ENCODE measurements around the gene ZNF311.
"Not testable (repeated sequence)": the region's sequence is repeated elsewhere in the genome, so short reads cannot be mapped to it uniquely, and the experiment has no call there.

Gene ZNF311

GRCh38 chr6:28953585-28954258, 51.4 kb downstream of the ZNF311 start:
- no peak for DNase-seq (ENCODE audit: low read depth)

- DNase-seq (ENCODE audit: low read depth): no peak
Observed at GRCh38 chr6:28953039-28953584, 52.0 kb downstream of the ZNF311 start.

GRCh38 chr6:28949656-28950195, 55.4 kb downstream of the ZNF311 start:
- DNase-seq (ENCODE audit: low read depth): not testable (repeated sequence)

- no peak for DNase-seq (ENCODE audit: low read depth)
Observed at GRCh38 chr6:28948782-28949486, 56.2 kb downstream of the ZNF311 start.

GRCh38 chr6:28947831-28948270, 57.3 kb downstream of the ZNF311 start:
- DNase-seq (ENCODE audit: low read depth): no peak

- DNase-seq (ENCODE audit: low read depth): no peak
Observed at GRCh38 chr6:28947067-28947765, 57.9 kb downstream of the ZNF311 start.

- DNase-seq (ENCODE audit: low read depth): no peak
Observed at GRCh38 chr6:28945349-28945748, 59.8 kb downstream of the ZNF311 start.

Measured in CMK (cell line).